Measurements from ENCODE around the gene MAN1B1. TPM values are rescaled to one million over a fixed set of nuclear protein-coding genes. Genes with fewer than 3 reads are reported as not detected.
A peak's percentile ranks its signal among the peaks of the same experiment; 100 is the strongest.

MAN1B1 gene
- total RNA-seq, 1 donor from 2014 or later = 24.6 TPM

DNA sequence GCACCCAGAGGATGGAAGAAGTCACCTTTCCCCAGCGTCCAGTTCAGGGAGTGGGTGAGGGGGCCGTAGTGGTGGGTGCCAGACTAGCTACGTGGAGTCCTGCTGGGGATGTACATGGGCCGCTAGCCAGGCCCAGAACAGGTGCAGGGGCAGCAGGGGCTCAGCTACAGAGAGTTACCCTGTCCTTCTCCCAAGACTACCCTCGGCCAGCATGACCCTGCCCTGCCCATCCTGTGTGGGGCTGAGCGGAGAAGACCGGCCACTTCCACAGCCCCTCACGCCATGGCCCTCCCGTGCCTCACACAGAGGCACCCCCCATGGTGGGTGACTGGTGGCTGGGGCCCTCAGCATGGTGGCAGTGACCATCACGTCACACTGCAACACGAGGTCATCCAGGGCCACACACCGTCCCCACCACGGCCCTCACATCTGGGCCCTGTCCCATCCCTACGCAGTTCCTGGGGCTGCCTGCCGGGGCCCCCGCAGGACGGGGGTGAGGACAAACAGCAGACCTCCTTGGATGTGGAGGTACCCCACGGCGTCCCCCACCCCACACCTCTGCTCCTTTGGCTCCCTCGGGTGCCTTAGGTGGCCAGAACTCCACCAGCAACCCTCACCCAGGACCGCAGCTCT, 28.7 kb downstream of the MAN1B1 start:
- Histone ChIP-seq H2AFZ (replicated peaks) (no peak overlapping the region), H3K27me3 (peaks cover 59% of the 10 kb centered on the region), H3K27ac (no peak overlapping the region), H3K79me2 (ENCODE audit: low read depth) (no peaks in the 10 kb centered on the region), H3K4me1 (peaks cover 8% of the 10 kb centered on the region), H3K4me3 (no peak overlapping the region), H3F3A (ENCODE audit: low read depth) (no peaks in the 10 kb centered on the region), H3K9me3 (ENCODE audit: low read depth) (no peaks in the 10 kb centered on the region), H4K20me1 (ENCODE audit: low read depth) (no peaks in the 10 kb centered on the region), H3K9ac (no peak overlapping the region), H3K4me2 (no peak overlapping the region), H3K36me3 (no peaks in the 10 kb centered on the region)
- no peak overlapping the region for H3K27ac Mint-ChIP-seq
- no peak for DNase-seq (ENCODE audit: low spot score)
- no peaks in the 10 kb centered on the region for H3K4me1 Mint-ChIP-seq
- peaks cover 14% of the 10 kb centered on the region for H3K27me3 Mint-ChIP-seq (ENCODE audit: insufficient read depth, low read depth)
- no peaks in the 10 kb centered on the region for H3K9me3 Mint-ChIP-seq
- peak overlapping the region; percentile 43 for H3K4me3 Mint-ChIP-seq
- TF ChIP-seq, protein P1, sequence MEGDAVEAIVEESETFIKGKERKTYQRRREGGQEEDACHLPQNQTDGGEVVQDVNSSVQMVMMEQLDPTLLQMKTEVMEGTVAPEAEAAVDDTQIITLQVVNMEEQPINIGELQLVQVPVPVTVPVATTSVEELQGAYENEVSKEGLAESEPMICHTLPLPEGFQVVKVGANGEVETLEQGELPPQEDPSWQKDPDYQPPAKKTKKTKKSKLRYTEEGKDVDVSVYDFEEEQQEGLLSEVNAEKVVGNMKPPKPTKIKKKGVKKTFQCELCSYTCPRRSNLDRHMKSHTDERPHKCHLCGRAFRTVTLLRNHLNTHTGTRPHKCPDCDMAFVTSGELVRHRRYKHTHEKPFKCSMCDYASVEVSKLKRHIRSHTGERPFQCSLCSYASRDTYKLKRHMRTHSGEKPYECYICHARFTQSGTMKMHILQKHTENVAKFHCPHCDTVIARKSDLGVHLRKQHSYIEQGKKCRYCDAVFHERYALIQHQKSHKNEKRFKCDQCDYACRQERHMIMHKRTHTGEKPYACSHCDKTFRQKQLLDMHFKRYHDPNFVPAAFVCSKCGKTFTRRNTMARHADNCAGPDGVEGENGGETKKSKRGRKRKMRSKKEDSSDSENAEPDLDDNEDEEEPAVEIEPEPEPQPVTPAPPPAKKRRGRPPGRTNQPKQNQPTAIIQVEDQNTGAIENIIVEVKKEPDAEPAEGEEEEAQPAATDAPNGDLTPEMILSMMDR (IDR thresholded peaks at IDR 0.05) = no peak
- TF ChIP-seq EZH2phosphoT487 (IDR thresholded peaks at IDR 0.05) (no peak), EZH2 (IDR thresholded peaks at IDR 0.05) (no peak)
- H3K36me3 Mint-ChIP-seq = no peaks in the 10 kb centered on the region

DNA sequence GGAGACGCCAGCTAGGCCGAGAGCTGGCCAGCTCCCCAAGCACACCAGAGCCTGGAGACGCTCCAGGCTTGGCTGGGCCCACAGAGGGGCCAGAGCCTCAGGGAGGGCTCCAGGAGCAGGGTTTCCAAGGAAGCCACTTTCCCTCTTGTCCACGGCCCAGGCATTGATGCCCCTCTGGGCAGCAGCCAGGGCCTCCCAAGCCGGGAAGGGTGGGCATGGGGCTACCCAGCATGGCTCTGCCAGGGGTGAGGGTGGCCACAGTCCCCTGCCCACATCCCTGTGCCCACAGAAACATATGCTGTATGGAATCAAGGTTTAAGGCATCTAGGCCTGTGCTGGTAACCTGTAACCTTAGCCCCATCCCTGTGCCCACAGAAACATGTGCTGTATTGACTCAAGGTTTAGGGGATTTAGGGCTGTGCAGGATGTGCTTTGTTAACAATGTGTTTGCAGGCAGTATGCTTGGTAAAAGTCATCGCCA, 29.3 kb downstream of the MAN1B1 start:
- Mint-ChIP-seq H3K4me1 (no peaks in the 10 kb centered on the region), H3K27me3 (ENCODE audit: insufficient read depth, low read depth) (peaks cover 17% of the 10 kb centered on the region), H3K36me3 (no peaks in the 10 kb centered on the region), H3K9me3 (no peaks in the 10 kb centered on the region), H3K4me3 (no peak overlapping the region), H3K27ac (no peak overlapping the region)
- H4K20me1 ChIP-seq (ENCODE audit: low read depth) = peaks cover 3% of the 10 kb centered on the region
- no peaks in the 10 kb centered on the region for H3K36me3 ChIP-seq
- no peak for DNase-seq (ENCODE audit: low spot score)
- no peaks in the 10 kb centered on the region for H3F3A ChIP-seq (ENCODE audit: low read depth)
- H3K9me3 ChIP-seq (ENCODE audit: low read depth) = no peaks in the 10 kb centered on the region
- H3K4me3 ChIP-seq = no peak overlapping the region
- no peak overlapping the region for H3K27ac ChIP-seq
- H3K4me1 ChIP-seq = peaks cover 8% of the 10 kb centered on the region
- no peak overlapping the region for H2AFZ ChIP-seq (replicated peaks)
- no peak overlapping the region for H3K9ac ChIP-seq
- H3K4me2 ChIP-seq = no peak overlapping the region
- peaks cover 59% of the 10 kb centered on the region for H3K27me3 ChIP-seq
- TF ChIP-seq EZH2phosphoT487 (IDR thresholded peaks at IDR 0.05) (no peak), EZH2 (IDR thresholded peaks at IDR 0.05) (no peak)
- TF ChIP-seq, protein P1 (IDR thresholded peaks at IDR 0.05) = no peak
- H3K79me2 ChIP-seq (ENCODE audit: low read depth) = no peaks in the 10 kb centered on the region

DNA sequence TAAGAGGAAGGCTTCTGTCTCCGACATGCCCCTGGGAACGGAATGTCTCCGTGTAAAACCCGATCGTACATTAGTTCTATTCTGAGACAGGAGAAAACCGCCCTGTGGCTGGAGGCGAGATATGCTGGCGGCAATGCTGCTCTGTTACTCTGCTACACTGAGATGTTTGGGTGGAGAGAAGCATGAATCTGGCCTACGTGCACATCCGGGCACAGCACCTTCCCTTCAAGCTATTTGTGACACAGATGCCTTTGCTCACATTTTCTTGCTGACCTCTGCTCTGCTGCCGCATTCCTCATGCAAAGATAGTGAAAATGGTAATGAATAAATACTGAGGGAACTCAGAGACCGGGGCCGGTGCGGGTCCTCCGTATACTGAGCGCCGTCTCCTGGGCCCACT, 29.9 kb downstream of the MAN1B1 start:
- peak overlapping the region; percentile 63 for H3K4me3 Mint-ChIP-seq
- no peak overlapping the region for H3K27ac ChIP-seq

More for the DNA sequence above, 29.9 kb downstream of the MAN1B1 start:
- no peaks in the 10 kb centered on the region for H3K9me3 ChIP-seq (ENCODE audit: low read depth)
- TF ChIP-seq, protein P1 (IDR thresholded peaks at IDR 0.05) = no peak
- TF ChIP-seq EZH2 (IDR thresholded peaks at IDR 0.05) = no peak
- H3F3A ChIP-seq (ENCODE audit: low read depth) = peaks cover 2% of the 10 kb centered on the region
- Mint-ChIP-seq H3K36me3 (no peaks in the 10 kb centered on the region), H3K4me1 (peaks cover under 1% of the 10 kb centered on the region), H3K27me3 (ENCODE audit: insufficient read depth, low read depth) (peaks cover 18% of the 10 kb centered on the region), H3K27ac (no peak overlapping the region), H3K9me3 (no peaks in the 10 kb centered on the region)
- peaks cover 5% of the 10 kb centered on the region for H4K20me1 ChIP-seq (ENCODE audit: low read depth)
- peaks cover 8% of the 10 kb centered on the region for H3K4me1 ChIP-seq
- no peaks in the 10 kb centered on the region for H3K79me2 ChIP-seq (ENCODE audit: low read depth)
- H3K27me3 ChIP-seq = peaks cover 59% of the 10 kb centered on the region
- H3K4me3 ChIP-seq = no peak overlapping the region
- H3K36me3 ChIP-seq = no peaks in the 10 kb centered on the region
- no peak overlapping the region for H2AFZ ChIP-seq (replicated peaks)
- H3K9ac ChIP-seq = no peak overlapping the region
- DNase-seq (ENCODE audit: low spot score) = no peak
- H3K4me2 ChIP-seq = no peak overlapping the region
